Gastroesophageal sphincter (tissue), 3 donors: ENCODE results near the gene PPA1.

ENCODE experiments used
- CTCF ChIP-seq, 4 experiments: fragments of 200-600 bp in 2 of 4; fragments of 450-650 bp in 2 of 4; sonication (generic) in 1 of 4; IDR thresholded peaks; one replicate each; pipeline ENCODE4 v1.5.1; 2017 to 2019; ENCODE audit warnings: antibody characterized with exemption in 4 of 4, mild to moderate bottlenecking in 2 of 4, moderate library complexity in 2 of 4
- EP300 ChIP-seq: sonication (generic); formaldehyde crosslinking; IDR thresholded peaks from one replicate; pipeline ENCODE4 v1.6.1; 2017; ENCODE audit warnings: antibody characterized with exemption, mild to moderate bottlenecking
- POLR2A ChIP-seq, 2 donors: fragments of 450-650 bp; IDR thresholded peaks; one replicate each; pipeline ENCODE4 v1.6.1; 2017; ENCODE audit warnings: antibody characterized with exemption in 2 of 2, mild to moderate bottlenecking in 2 of 2, moderate library complexity in 1 of 2
- POLR2AphosphoS5 ChIP-seq: sonication (generic); formaldehyde crosslinking; IDR thresholded peaks from one replicate; pipeline ENCODE4 v1.6.1; 2017; ENCODE audit warnings: antibody characterized with exemption

GRCh38 chr10:70247360-70247759 lies 14.1 kb upstream of the PPA1 start:
- no peak for TF ChIP-seq CTCF (IDR thresholded peaks at IDR 0.05)
- TF ChIP-seq POLR2AphosphoS5 = no peak
- TF ChIP-seq EP300 = no peak
- no peak for TF ChIP-seq POLR2A (IDR thresholded peaks at IDR 0.05)
